Testis (tissue), 2 donors: ENCODE results near the gene CORIN.
"Not testable (repeated sequence)": the region's sequence is repeated elsewhere in the genome, so short reads cannot be mapped to it uniquely, and the experiment has no call there.

Source experiments
- POLR2A ChIP-seq: fragments of 450-650 bp; IDR thresholded peaks from one replicate; pipeline ENCODE4 v1.6.1; 2017; ENCODE audit warnings: antibody characterized with exemption, mild to moderate bottlenecking, moderate library complexity
- TF ChIP-seq, protein P1 (sequence below), 3 experiments: fragments of 450-650 bp in 2 of 3; fragments of 200-600 bp in 1 of 3; sonication (generic) in 1 of 3; IDR thresholded peaks; one replicate each; pipeline ENCODE4 v1.5.1; 2016 to 2019; ENCODE audit warnings: antibody characterized with exemption in 3 of 3, mild to moderate bottlenecking in 2 of 3, moderate library complexity in 1 of 3

DNA sequence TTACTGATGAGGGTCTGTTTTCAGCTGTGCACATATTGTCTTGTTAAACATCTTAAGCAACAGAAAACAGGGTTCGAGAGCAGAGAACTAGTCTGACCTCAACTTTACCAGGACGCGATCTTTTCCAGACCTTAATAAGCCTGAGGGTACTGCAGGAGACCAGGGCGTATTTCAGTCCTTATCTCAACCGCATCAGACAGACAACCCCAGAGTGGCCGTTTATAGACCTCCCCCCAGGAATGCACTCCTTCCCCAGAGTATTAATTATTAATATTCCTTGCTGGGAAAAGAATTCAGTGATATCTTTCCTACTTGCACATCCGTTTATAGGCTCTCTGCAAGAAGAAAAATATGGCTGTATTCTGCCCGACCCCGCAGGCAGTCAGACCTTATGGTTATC, 84.6 kb downstream of the CORIN start:
- TF ChIP-seq POLR2A = not testable (repeated sequence)
- TF ChIP-seq, protein P1, sequence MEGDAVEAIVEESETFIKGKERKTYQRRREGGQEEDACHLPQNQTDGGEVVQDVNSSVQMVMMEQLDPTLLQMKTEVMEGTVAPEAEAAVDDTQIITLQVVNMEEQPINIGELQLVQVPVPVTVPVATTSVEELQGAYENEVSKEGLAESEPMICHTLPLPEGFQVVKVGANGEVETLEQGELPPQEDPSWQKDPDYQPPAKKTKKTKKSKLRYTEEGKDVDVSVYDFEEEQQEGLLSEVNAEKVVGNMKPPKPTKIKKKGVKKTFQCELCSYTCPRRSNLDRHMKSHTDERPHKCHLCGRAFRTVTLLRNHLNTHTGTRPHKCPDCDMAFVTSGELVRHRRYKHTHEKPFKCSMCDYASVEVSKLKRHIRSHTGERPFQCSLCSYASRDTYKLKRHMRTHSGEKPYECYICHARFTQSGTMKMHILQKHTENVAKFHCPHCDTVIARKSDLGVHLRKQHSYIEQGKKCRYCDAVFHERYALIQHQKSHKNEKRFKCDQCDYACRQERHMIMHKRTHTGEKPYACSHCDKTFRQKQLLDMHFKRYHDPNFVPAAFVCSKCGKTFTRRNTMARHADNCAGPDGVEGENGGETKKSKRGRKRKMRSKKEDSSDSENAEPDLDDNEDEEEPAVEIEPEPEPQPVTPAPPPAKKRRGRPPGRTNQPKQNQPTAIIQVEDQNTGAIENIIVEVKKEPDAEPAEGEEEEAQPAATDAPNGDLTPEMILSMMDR (IDR thresholded peaks at IDR 0.05) = not testable (repeated sequence)
